ENCODE measurements around the gene IGSF3. TPM values are rescaled to one million over a fixed set of nuclear protein-coding genes. Genes with fewer than 3 reads are reported as not detected.

The IGSF3 gene

DNA sequence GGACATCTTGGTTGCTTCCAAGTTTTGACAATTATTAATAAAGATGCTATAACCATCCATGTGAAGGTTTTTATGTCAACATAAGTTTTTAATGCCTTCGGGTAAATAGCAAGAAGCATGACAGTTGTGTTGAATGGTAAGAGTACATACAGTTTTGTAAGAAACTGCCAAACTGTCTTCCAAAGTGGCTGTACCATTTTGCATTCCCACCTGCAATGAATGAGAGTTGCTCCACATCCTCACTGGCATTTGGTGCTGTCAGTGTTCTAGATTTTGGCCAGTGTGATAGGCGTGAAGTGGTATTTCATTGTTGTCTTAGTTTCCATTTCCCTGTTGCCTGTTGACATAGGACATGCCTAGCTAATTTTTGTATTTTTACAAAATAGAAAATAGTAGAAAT is 142.1 kb downstream of the IGSF3 start:
- Histone ChIP-seq H3K4me1 (ENCODE audit: control insufficient read depth, low read depth, low read length) (no peaks in the 10 kb centered on the region), H3K56ac (ENCODE audit: low read length) (no peak overlapping the region), H3K23ac (ENCODE audit: low read length) (no peak overlapping the region), H3K27ac (ENCODE audit: low read depth, low read length) (no peak overlapping the region), H3K79me1 (ENCODE audit: low read length) (no peaks in the 10 kb centered on the region), H3K4me3 (ENCODE audit: low read length) (no peak overlapping the region), H3K79me2 (ENCODE audit: control insufficient read depth, insufficient read depth, low read length) (no peaks in the 10 kb centered on the region), H2BK120ac (ENCODE audit: low read depth, low read length) (no peak overlapping the region), H3K18ac (ENCODE audit: low read length) (no peak overlapping the region), H3K4me2 (ENCODE audit: low read length) (no peak overlapping the region), H4K5ac (ENCODE audit: low read length) (no peak overlapping the region), H2BK5ac (ENCODE audit: low read length) (no peak overlapping the region), H2AK5ac (ENCODE audit: low read length) (no peak overlapping the region), H3K36me3 (ENCODE audit: control insufficient read depth, insufficient read depth, low read length) (no peaks in the 10 kb centered on the region), H2BK15ac (replicated peaks; ENCODE audit: low read depth) (no peak overlapping the region), H4K8ac (ENCODE audit: low read depth, low read length) (no peak overlapping the region), H3K9ac (ENCODE audit: low read length) (no peak overlapping the region), H3K4ac (ENCODE audit: low read depth, low read length) (no peak overlapping the region), H3K27me3 (ENCODE audit: insufficient read depth, low read length, poor library complexity) (no peaks in the 10 kb centered on the region)
- WGBS (ENCODE audit: extremely low coverage, insufficient coverage, low lambda C conversion rate) = no CpG with 5 or more reads among the region's 2 CpGs
- DNase-seq = no peak

Small RNAs within 50 kb of the gene (small RNA-seq; reads per million reads assigned to genes)
- gene MIR320B1 (ENCODE audit: insufficient read depth) = not detected
- not detected for gene MIR548AC (ENCODE audit: insufficient read depth)

Data from mesendoderm (in vitro differentiated cells).